Heart left ventricle (tissue), 16 donors: ENCODE data around the gene HTR3C. TPM values are rescaled to one million over a fixed set of nuclear protein-coding genes. Genes with fewer than 3 reads are reported as not detected.
A peak's percentile ranks its signal among the peaks of the same experiment; 100 is the strongest.

ENCODE experiments used
- ATAC-seq, 4 donors: fragments of 200-7000 bp; cut with Tn5 transposase; one replicate each; pipeline ENCODE4 v1.9.1; 2020 to 2022; ENCODE audit warnings: moderate library complexity in 4 of 4, mild to moderate bottlenecking in 3 of 4, moderate number of reproducible peaks in 1 of 4
- DNase-seq, 5 donors: peaks; one replicate each; pipeline ENCODE4 v3.0.0-alpha.2; 2020
- H3K27ac ChIP-seq, 12 donors: fragments of 200-600 bp; sonication (generic) in 4 of 12; one replicate each; pipeline versions ENCODE4 v1.5.0 to v1.8.0; 2016 to 2022; ENCODE audit warnings: mild to moderate bottlenecking in 2 of 12
- H3K27me3 ChIP-seq, 9 donors: fragments of 200-600 bp; sonication (generic) in 2 of 9; one replicate each; pipeline versions ENCODE4 v1.5.1 to v1.8.0; 2016 to 2022; ENCODE audit warnings: mild to moderate bottlenecking in 3 of 9
- H3K36me3 ChIP-seq, 9 donors: fragments of 200-600 bp; sonication (generic) in 2 of 9; one replicate each; pipeline versions ENCODE4 v1.5.0 to v1.8.0; 2018 to 2022; ENCODE audit warnings: mild to moderate bottlenecking in 2 of 9
- H3K4me1 ChIP-seq, 12 donors: fragments of 200-600 bp; sonication (generic) in 4 of 12; one replicate each; pipeline versions ENCODE4 v1.5.0 to v1.8.0; 2016 to 2022; ENCODE audit warnings: mild to moderate bottlenecking in 3 of 12
- H3K4me3 ChIP-seq, 12 donors: fragments of 200-600 bp; sonication (generic) in 4 of 12; one replicate each; pipeline versions ENCODE4 v1.5.0 to v1.8.0; 2017 to 2022; ENCODE audit warnings: mild to moderate bottlenecking in 9 of 12, moderate library complexity in 4 of 12
- H3K9me3 ChIP-seq, 12 donors: fragments of 200-600 bp; sonication (generic) in 4 of 12; one replicate each; pipeline versions ENCODE4 v1.5.0 to v1.8.0; 2016 to 2022; ENCODE audit warnings: mild to moderate bottlenecking in 1 of 12
- POLR2A ChIP-seq, 2 donors: fragments of 450-650 bp; IDR thresholded peaks; one replicate each; pipeline ENCODE4 v1.6.1; 2017; ENCODE audit warnings: antibody characterized with exemption in 2 of 2, mild to moderate bottlenecking in 2 of 2, moderate library complexity in 2 of 2
- WGBS, 4 donors: extraction: QIAGEN DNeasy Blood & Tissue Kit in 2 of 4; methylation state at CpG; one replicate each; pipeline versions ENCODE4 v1.1.5 to v1.1.7; 2013 to 2018; 5-methylcytosine and 5-hydroxymethylcytosine counted together
- intact Hi-C, 10 donors: fragments of 100-400 bp; cut with DNase I; formaldehyde crosslinking; loops; one replicate each; pipeline versions ENCODE4 v1.11.1 to v1.14.2; 2022
- polyA plus RNA-seq, 2 donors: library from polyadenylated mRNA; stranded (reverse); fragments of 200-250 nt; gene quantifications; one replicate each; pipeline ENCODE4 v1.2.3, GENCODE V29; 2013
- total RNA-seq, 9 donors: library from RNA; depleted of rRNA in 2 of 9; stranded (reverse); fragments of >200 nt in 2 of 9; fragmentation: NEBNext Ultra II Directional in 3 of 9; extraction: Animal tissue kit (Norgen Biotek cat#: 25700) in 3 of 9; gene quantifications; one replicate each; pipeline versions ENCODE4 v1.1.0 to v1.2.4, GENCODE V29; 2016 to 2023
- TF ChIP-seq, protein P1 (sequence below), 12 donors: fragments of 200-600 bp; sonication (generic) in 4 of 12; IDR thresholded peaks; one replicate each; pipeline versions ENCODE4 v1.5.0 to v1.8.0; 2018 to 2022; ENCODE audit warnings: antibody characterized with exemption in 12 of 12, mild to moderate bottlenecking in 5 of 12
- donor health status: ischemic (EF 13 %, LVEDD 7.1; RV severe dilation, severe dysfunction).
- donor health status: healthy with polysubstance abuse.
- donor health status: DM: no; HTN: yes; CAD: no.
- donor health status: DM: no; HTN: no; CAD: no.
- donor health status: ischemic (EF 25% LVEDD 6.9; RV normal size, moderate dysfunction).
- donor health status: ischemic (EF 25% LVEDD 5.7; RV mildly dilated, moderate dysfunction).
- donor health status: healthy.
- donor health status: DM: yes; HTN: yes; CAD: no.
- donor health status: ischemic (EF 35%, LVEDD 5.7; RV mildly dilated, moderate dysfunction).
- donor health status: nonischemic (EF 11% LVEDD 7.7; RV severe dilation, severe dysfunction).
- donor health status: DM: yes; HTN: yes; CAD: no.
- donor health status: PGD.
- donor health status: ischemic (EF 29% LVEDD 5.4; RV normal size, mild dysfunction).
- donor health status: nonischemic (EF 23%, LVEDD 6.1; RV moderate dilation, normal function).

Gene HTR3C
- total and polyA plus RNA-seq, 11 donors: not detected

DNA sequence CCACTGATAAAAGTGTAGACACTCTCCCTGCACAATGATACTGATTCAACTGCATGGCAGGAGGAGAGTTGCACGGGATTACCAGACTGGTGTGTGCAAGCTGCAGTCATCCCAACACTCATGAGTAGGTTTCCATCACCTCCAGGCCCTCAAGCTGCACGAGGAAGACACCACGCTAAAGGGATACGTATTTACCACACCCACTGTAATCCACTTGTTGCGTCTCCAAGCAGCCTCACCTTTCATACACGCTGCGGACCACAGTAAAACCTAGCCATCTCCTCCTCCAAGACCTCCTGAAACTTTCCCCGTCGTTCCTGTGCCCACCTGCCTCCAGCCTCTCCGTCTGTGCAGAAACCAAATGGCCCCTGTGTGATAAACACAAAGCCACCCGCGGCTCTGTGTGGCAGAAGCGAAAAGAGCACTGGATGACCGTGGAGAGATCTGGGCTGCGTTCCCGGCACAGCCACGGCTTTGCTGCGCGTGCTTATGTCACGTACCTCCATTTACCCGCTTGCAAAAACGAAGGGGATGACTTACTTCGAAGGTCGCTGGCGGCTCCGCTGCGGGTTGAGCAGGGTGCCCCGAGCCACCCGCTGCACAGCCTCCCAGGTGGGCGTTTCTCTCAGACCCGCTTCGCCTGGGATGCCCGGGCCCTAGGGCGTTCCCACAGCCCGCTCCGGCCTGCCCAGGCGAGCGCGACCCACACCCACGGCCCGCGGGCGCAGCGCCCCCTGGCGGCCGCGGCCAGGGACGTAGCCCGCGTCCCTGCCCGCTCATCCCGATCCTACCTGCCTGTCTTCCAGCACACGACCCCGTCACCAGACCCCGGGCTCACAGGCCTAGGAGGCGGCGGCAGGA, 35.8 kb upstream of the HTR3C start:
- H3K27ac ChIP-seq: peak overlapping the region in 11 of 12 donors; percentile 80 to 93 (median 84)
- H3K36me3 ChIP-seq: peaks cover 0 to 20% (median 18%) of the 10 kb centered on the region in 9 donors
- TF ChIP-seq POLR2A (IDR thresholded peaks at IDR 0.05): no peak
- TF ChIP-seq, protein P1, sequence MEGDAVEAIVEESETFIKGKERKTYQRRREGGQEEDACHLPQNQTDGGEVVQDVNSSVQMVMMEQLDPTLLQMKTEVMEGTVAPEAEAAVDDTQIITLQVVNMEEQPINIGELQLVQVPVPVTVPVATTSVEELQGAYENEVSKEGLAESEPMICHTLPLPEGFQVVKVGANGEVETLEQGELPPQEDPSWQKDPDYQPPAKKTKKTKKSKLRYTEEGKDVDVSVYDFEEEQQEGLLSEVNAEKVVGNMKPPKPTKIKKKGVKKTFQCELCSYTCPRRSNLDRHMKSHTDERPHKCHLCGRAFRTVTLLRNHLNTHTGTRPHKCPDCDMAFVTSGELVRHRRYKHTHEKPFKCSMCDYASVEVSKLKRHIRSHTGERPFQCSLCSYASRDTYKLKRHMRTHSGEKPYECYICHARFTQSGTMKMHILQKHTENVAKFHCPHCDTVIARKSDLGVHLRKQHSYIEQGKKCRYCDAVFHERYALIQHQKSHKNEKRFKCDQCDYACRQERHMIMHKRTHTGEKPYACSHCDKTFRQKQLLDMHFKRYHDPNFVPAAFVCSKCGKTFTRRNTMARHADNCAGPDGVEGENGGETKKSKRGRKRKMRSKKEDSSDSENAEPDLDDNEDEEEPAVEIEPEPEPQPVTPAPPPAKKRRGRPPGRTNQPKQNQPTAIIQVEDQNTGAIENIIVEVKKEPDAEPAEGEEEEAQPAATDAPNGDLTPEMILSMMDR (IDR thresholded peaks at IDR 0.05): peak; percentile 88 to 99 (median 96)
- peak overlapping the region; percentile 59 to 99 (median 89) for H3K4me3 ChIP-seq
- intact Hi-C loops: loop anchor here in 8 of 10 donors (2.0 to 10.0 kb wide), 9 partner anchors 115 to 280 kb away; partner anchors contain the start of genes ALG3 (in 4 of the 8), EEF1AKMT4 (in 4 of the 8), EIF2B5 (in 3 of the 8) and PSMD2 (in 1 of the 8)
- WGBS, 4 donors: 6 to 13% (median 8%) methylated on average over 35 to 57 of the region's 57 CpGs
- H3K4me1 ChIP-seq: peaks cover 0 to 33% (median 15%) of the 10 kb centered on the region in 12 donors
- H3K9me3 ChIP-seq: no peaks in the 10 kb centered on the region
- H3K27me3 ChIP-seq: no peaks in the 10 kb centered on the region
- ATAC-seq: peak; percentile 53 to 87 (median 82)
- DNase-seq: peak; percentile 53 to 88 (median 68)

DNA sequence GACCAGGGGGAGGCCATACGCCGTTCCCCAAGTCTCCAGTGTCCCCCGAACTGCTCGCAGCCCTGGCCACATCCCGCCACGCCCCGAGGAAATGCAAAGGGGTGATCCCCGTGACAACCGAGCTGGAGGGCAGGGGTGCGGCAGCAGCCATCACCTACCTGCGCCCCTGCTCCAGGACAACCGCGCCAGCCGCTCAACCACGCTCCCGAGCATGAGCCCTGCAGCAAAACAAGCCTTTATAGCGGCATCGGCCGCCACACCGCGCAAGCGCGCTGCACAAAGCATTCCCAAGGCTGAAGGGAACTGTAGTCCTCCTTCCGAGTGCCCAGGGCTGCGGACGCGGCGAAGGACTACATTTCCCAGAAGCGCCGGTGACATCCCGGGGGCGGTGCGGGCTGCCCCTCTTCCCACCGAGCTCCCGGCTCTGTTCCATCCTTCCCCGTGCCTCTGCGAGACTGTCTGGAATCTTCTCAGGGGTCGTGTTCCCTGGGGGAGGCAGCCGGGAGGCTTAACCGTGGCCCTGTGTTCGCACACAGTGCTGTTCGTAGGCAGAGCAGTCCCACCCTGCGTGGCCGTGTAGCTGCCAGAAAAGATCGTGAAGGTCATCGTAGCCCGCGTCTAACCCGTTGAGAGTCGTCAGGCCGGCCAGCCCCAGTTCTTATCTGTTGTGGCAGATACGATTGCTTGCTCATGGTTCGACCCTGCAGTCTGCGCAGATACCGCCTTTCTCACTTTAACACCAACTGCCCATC, 35.0 kb upstream of the HTR3C start, which contains the start of gene ABCC5:
Gene ABCC5, minus strand, starts transcription at position 213 of the 752 bp plus-strand sequence. CDS start 3,492 bp downstream, outside the sequence.
- peak; percentile 94 to 97 (median 96) for DNase-seq
- peak; percentile 96 to 98 (median 98) for ATAC-seq
- WGBS, 4 donors: 0 to 1% (median 0%) methylated on average over 32 to 55 of the region's 55 CpGs
- Histone ChIP-seq H3K4me1 (peaks cover 0 to 29% (median 15%) of the 10 kb centered on the region in 12 donors), H3K27ac (peak within 1 kb of the TSS; percentile 71 to 93 (median 84)), H3K9me3 (no peaks in the 10 kb centered on the region), H3K27me3 (no peaks in the 10 kb centered on the region), H3K36me3 (peaks cover 0 to 12% (median 10%) of the 10 kb centered on the region in 9 donors), H3K4me3 (peak within 1 kb of the TSS; percentile 59 to 99 (median 89))
- TF ChIP-seq, protein P1 (IDR thresholded peaks at IDR 0.05): peak in 9 of 12 donors; percentile 3 to 54 (median 41)
- peak in 1 of 2 donors; percentile 67 for TF ChIP-seq POLR2A (IDR thresholded peaks at IDR 0.05)
- intact Hi-C loops: loop anchor here in 8 of 10 donors (2.0 to 10.0 kb wide), 9 partner anchors 114 to 279 kb away; partner anchors contain the start of genes ALG3 (in 4 of the 8), EEF1AKMT4 (in 4 of the 8), EIF2B5 (in 4 of the 8) and PSMD2 (in 1 of the 8)

DNA sequence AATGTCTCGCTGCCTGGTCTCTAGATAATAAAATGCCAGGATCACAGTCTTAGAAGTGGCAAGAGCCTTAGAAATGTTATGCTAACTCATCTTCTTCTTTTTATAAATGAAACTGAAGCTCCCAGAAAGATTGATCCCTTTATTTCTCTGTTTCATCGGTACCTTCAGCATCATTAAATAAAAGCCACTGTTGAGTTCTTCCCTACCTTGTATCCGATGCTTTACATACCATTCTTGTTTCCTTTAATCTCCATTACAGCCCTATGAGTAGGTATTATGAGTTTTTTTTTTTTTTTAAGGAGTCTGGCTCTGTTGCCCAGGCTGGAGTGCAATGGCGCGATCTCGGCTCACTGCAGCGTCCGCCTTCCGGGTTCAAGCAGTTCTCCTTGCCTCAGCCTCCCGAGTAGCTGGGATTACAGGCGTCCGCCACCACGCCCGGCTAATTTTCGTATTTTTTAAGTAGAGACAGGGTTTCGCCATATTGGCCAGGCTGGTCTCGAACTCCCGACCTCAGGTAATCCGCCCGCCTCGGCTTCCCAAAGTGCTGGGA, 34.3 kb upstream of the HTR3C start:
- peak overlapping the region; percentile 59 to 99 (median 89) for H3K4me3 ChIP-seq
- H3K27ac ChIP-seq: peak overlapping the region; percentile 71 to 93 (median 84)
- WGBS, 4 donors: 88 to 92% (median 90%) methylated on average over 21 of the region's 21 CpGs
- no peaks in the 10 kb centered on the region for H3K9me3 ChIP-seq
- H3K36me3 ChIP-seq: peaks cover 0 to 8% (median 6%) of the 10 kb centered on the region in 9 donors
- TF ChIP-seq, protein P1 (IDR thresholded peaks at IDR 0.05): no peak
- no peak for TF ChIP-seq POLR2A (IDR thresholded peaks at IDR 0.05)
- DNase-seq (no peak), ATAC-seq (no peak)
- H3K4me1 ChIP-seq: peaks cover 0 to 27% (median 15%) of the 10 kb centered on the region in 12 donors
- no peaks in the 10 kb centered on the region for H3K27me3 ChIP-seq
- intact Hi-C loops: loop anchor here in 7 of 10 donors (2.0 to 10.0 kb wide), 8 partner anchors 114 to 279 kb away; partner anchors contain the start of genes ALG3 (in 4 of the 7), EEF1AKMT4 (in 4 of the 7), EIF2B5 (in 3 of the 7) and PSMD2 (in 1 of the 7)
